ENCODE results near the gene HS6ST3.

Gene HS6ST3

DNA sequence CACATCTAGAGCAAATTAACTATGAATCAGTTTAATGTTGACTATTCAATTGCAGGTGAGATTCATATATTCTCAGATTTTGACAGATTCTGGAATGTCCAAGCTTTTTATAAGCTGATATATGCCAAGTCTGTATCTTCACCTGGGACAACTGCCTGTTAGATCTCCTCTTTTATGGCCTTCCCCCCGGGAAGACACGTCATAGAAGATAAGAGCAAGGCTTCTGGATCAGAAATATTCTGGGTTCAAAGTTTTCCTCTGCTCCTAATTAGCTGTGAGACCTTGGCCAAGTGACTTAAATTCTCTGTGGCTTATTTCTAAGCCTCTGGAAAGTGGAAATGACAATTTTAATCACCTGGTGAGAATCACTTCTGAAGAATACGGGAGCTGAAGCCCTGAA, 716.8 kb downstream of the HS6ST3 start:
- DNase-seq: no peak

DNA sequence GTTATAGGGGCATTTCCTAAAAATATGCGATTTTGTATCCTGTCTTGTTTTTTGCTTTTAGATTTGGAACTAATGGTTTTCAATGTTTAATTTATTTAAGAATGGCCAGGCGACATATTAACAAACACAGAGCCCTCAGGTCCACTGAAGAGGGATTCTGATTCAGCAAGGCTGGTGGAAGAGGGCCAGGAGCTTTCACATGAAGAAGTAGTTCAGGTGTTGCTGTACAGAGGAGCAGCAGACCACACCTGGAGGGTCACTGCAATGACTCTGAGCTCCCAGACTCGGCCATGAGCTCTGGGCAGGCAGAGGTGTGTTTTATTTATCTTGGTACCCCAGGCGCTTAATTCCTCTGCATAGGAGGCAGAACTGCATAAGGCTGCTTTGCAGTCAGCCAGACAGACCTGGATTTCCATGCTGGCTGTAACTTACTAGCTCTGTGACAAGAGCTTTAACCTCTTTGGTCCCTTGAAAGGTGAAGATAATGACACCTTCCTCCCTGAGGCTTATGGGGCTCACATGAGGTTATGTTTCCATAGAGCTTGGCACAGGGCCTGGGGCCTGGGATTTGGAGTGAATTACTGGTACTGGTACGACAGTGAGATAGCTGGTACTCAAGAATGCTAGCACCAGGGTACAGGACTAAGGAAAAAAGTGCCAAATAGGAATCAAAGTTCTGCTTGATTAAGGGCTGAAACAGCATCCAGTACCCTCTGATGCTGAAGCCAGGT, 719.6 kb downstream of the HS6ST3 start:
- no peak for DNase-seq

DNA sequence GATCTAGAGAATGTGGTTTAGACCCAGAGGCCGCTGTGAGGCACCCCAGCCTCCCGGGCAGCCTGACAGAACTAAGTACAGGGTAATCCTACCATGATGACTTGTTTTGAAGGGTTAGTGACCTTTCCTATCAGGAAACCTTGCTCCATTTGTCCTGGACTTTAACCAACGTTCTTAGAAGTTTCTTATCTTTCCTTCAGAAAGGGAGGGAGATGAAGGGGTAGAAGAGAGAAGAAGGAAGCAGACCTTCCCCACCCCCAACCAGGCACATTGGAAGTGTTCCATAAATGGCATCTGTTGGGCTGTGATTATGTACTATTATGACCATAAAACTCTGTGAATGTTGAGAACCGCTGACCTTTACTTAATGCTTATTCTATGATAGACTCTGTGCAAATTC, 720.2 kb downstream of the HS6ST3 start:
- DNase-seq: no peak

DNA sequence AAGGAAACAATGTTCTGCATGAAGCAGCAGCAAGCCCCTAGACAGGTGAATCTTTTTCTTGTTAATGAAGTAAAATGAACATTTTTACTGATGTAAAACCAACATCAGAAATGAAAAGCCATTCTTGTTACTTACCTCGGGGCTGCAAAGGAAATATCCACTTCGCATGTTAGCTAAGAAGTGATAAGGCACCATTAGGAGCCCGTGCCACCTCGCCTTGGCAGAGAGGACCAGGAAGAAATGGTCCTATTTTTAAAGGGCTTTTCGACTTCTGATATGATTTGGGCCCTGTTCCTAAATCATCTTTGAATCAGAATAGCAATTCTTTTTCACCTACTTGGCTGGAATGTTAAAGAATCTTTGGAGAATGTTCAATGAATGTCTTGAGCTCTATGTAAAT, 721.1 kb downstream of the HS6ST3 start:
- DNase-seq: no peak

GRCh38 chr13:96816261-96816660, 726.4 kb downstream of the HS6ST3 start:
- DNase-seq: no peak

GRCh38 chr13:96816874-96817273, 727.0 kb downstream of the HS6ST3 start:
- no peak for DNase-seq

DNA sequence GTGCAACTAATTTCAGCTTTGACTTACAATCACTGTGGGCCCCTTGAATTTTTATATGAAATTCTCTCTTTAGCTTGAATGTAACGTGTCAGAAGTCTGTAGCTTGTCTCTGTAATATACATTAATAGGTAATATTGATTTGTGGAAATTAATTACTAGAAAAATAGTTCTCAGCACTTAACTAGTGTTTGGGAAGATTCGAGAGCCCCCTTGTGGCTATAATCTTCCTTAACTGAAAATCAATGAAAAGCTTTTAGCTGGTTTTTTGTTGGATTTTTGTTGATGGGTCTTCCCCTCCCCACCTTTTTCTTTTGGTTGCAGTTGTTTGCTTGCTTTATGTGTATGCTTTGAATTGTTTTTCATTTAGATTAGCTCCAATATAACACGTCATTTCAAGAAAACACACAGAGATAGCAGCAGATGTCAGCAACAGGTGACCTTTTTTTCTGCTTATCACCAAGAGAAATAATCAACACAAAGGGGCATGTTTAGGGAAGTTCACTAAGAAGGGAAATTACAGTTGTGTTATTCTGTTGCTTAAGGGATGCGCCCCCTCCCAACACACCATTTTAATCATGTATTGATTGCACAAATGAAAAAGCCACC, 727.5 kb downstream of the HS6ST3 start:
- DNase-seq: no peak

GRCh38 chr13:96819375-96819774, 729.5 kb downstream of the HS6ST3 start:
- DNase-seq: no peak

- DNase-seq: no peak
Observed at GRCh38 chr13:96821381-96821780, 731.5 kb downstream of the HS6ST3 start.

DNA sequence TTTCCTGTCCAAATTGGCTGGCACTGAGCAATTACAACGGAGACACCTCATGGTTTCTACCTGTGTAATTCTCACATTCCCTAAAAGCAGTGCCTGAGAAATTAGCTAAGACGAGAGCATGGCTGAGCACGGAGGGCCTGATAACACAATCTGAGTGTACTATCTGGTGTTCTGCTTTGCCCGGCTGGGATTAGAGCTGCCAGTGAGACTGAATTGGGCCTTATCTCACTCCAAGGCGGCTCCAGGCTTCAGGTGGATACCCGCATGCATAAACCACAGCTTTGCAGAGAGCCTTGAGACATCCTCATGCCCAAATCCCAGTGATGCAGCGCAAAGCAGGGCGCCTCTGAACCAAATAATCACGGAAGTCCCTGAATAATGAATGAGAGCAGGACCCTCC, 732.1 kb downstream of the HS6ST3 start:
- DNase-seq: no peak

DNA sequence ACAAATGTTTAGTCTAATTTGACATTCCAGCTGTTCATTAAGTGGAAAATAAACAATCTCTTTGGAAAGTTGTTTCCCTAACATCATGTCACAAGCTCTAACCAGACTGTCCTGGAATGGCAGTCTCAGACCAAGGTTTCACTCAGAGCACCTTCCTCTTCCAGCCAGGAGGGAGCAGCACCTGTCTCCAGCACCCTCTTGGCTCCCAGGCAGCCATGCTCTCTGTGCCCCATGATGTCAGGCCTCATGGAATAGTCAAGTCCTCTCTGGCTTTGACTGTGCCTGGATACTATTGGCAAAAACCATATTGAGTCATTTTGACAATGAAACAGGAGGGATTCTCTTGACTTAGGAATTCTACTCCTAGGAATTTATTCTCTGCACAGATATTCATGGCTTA, 733.0 kb downstream of the HS6ST3 start:
- no peak for DNase-seq

DNA sequence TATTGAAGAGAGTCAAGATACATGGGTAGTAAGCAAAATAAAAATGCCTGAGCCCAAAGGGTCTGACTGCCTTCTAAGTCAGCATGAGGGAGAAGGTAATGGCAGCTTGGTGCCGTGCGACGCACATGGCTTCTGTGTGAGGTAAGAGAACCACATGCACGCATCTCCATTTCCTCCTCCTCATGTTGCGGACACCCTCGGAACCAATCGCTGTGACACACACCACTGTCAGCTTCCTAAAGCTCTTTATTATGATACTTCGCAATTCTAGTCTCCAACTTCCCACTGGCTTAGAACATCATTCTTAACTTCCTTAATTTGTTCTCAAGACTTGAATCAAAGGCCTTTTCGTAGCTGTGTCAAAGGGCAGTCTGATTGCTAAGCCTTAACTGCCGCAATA, 734.2 kb downstream of the HS6ST3 start:
- DNase-seq: no peak

DNA sequence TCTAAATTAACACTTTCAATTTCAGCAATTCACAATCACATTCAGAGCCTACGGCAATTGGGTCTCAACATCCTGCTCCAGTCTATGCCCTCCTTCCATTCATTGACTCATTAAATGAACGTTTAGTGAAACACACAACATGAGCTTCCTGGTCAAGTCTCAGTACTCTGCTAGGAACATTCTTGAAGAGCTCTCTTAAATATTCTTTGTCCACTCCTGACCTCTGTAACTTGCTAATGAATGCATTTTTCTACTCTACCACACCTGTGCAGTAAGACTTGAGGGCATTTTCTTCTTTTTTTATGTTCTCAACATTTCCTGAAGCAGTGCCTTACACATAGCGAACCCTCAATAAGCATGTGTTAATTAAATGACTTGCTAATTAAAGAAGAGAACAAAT, 735.7 kb downstream of the HS6ST3 start:
- DNase-seq: no peak

GRCh38 chr13:96834626-96835025, 744.7 kb downstream of the HS6ST3 start:
- no peak for DNase-seq

- DNase-seq: no peak
Observed at GRCh38 chr13:96835546-96835945, 745.6 kb downstream of the HS6ST3 start.

DNA sequence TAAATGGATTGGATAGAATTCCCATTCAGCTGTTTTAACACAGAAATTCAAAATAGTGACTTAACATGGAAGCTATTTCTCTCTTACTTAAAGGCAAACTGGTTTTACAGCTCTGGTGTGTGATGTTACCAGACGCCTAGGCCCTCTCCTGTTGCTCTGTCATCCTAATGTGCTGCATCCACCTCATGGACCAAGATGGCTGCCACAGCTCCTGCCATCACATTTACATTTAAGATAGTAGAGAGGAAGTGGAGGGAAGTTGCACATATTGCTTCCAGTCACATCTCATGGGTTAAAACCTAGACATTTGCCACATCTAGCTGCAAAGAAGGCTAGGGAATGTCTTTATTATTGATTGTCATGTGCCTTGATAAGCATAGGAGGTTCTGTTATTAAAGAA, 746.8 kb downstream of the HS6ST3 start:
- DNase-seq: no peak

- no peak for DNase-seq
Observed at GRCh38 chr13:96837809-96838208, 747.9 kb downstream of the HS6ST3 start.

DNA sequence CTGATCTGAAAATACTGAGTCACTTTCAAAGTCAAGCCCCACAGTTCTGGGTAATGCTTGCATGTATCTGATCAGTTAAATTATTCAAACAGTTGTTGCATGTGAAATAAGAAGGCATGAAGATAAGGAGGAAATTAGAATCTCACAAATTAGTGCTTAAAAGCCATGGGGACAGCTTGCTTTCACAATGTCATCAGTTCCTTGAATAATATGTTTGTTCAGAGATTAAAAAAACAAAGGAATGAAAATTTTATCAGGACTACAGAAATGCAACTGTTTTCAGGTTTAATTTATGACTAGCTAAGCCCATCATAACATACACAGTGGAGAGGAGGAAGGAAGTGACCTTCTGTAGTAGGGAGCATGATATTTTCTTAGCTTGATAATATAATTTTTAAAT, 754.3 kb downstream of the HS6ST3 start:
- no peak for DNase-seq

DNA sequence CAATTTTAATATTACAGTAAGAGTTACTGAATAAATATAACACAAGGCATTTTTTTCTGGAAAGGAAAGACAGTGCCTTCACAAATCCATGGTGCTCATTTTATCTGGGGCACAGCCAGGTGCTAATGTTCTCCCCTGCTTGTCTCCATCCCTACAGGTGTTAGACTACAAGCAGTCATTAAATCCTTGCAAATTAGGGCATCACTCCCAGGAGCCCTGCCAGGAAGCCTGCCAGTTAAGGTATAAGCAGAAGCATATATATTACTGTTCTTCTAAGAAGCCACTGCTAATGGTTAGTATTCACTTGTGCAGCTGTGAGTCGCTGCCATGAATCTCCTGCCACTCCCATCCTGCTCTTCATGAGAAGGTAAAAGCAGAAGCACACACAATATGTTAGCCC, 754.7 kb downstream of the HS6ST3 start:
- no peak for DNase-seq

DNA sequence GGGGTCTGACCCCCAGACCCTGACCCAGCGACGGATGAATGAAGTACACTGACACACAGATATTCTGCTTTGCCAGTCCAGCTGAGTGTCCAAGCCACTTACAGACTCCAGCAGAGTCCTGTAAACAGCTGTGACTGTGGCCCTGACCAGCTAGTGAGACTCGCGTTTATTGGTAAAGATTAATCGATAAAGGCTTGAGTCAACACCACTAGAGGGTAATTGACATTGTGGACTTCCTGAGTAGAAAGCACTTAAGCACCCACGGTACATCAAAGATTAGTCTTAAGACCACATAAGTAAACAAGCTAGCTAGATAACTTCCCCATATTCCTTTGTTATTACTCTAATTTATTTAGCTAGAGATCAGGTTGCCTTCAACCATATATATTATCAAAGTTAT, 758.4 kb downstream of the HS6ST3 start:
- no peak for DNase-seq

GRCh38 chr13:96849091-96849490, 759.2 kb downstream of the HS6ST3 start:
- DNase-seq: no peak

DNA sequence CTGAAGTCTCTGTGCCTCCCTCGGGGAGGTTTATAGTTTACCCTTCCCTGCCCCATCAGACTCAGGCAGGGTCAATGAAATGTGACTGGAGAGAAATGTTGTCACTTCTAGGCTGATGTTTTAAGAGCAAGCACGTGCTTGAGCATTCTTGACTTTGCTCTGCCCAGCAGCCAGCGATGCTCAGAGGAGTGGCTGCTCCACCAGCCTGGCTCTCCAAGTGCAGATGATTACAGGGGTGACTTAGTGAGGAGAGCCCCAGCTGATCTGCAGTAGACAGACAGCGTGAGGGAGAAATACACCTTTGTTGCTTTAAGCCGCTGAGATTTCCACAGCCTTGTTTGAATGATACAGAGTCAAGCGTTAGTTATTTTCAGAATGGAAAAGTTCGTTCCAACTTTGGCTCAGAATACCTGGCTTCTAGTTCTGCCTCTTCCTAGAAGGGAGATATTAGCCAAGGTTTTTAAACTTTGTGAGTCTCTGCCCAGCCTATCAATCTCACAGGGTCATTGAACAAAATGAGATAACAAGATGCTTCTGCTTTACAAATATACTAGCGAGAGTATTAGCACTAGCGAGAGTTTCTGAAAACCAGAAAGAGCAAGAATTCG, 760.7 kb downstream of the HS6ST3 start:
- no peak for DNase-seq

DNA sequence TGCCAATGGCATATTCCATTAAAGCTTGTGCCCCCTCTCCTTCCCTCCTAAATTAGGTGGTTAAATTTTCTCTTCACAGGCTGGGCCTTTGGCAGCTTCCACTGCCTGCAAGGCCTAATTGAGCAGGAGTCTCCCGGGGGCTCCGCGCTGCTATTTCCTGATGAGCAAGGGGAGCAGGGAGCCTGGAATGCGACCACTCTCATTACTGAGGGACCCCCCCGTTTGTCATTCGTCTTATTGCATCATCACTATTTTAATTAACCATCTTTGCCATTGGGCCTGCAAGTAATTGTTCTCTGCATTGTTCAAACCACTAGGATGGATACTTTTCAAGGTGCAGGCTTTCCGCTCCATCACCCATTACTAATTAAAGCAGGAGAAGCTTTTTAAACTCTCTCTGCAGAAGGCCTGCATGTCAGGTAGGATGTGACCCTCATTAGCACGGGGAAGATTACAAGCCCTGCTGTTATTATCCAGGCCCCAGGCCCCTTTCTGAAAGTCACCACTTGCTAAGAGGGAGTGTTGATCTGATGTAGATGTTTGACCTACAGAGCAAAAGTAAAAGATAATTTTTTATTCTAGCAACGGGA, 762.0 kb downstream of the HS6ST3 start:
- DNase-seq: no peak

- DNase-seq: no peak
Observed at GRCh38 chr13:96858133-96858826, 768.4 kb downstream of the HS6ST3 start.
